Peyer's patch (tissue), 4 donors: ENCODE results near the gene RHOG. TPM values are rescaled to one million over a fixed set of nuclear protein-coding genes. Genes with fewer than 3 reads are reported as not detected.

Experiments used
- DNase-seq, 3 donors: peaks; one replicate each; pipeline ENCODE4 v3.0.0-alpha.2; 2017 to 2019
- H3K27ac ChIP-seq, 4 donors: fragments of 200-600 bp; sonication (generic); one replicate each; pipeline ENCODE4 v1.5.1; 2016 to 2019
- H3K27me3 ChIP-seq, 2 donors: fragments of 200-600 bp; sonication (generic); one replicate each; pipeline ENCODE4 v1.5.1; 2019
- H3K36me3 ChIP-seq, 3 donors: fragments of 200-600 bp; sonication (generic); one replicate each; pipeline ENCODE4 v1.5.1; 2016 to 2019
- H3K4me1 ChIP-seq, 4 donors: fragments of 200-600 bp; sonication (generic); one replicate each; pipeline ENCODE4 v1.5.1; 2016 to 2019
- H3K4me3 ChIP-seq, 4 donors: fragments of 200-600 bp; sonication (generic); 1 replicate in 3 of 4; 2 replicates in 1 of 4; pipeline ENCODE4 v1.5.1; 2016 to 2019; ENCODE audit warnings: mild to moderate bottlenecking in 1 of 4
- H3K9me3 ChIP-seq, 4 donors: fragments of 200-600 bp; sonication (generic); one replicate each; pipeline ENCODE4 v1.5.1; 2016 to 2019; ENCODE audit warnings: mild to moderate bottlenecking in 1 of 4
- POLR2A ChIP-seq, 2 donors: fragments of 450-650 bp; IDR thresholded peaks; one replicate each; pipeline ENCODE4 v1.5.1; 2017; ENCODE audit warnings: antibody characterized with exemption in 2 of 2, mild to moderate bottlenecking in 2 of 2, moderate library complexity in 2 of 2
- total RNA-seq, 4 donors: library from RNA; depleted of rRNA; stranded (reverse); fragments of >200 nt; gene quantifications; one replicate each; pipeline ENCODE4 v1.1.0, GENCODE V29; 2016
- TF ChIP-seq, protein P1 (sequence below), 6 experiments: fragments of 450-650 bp in 4 of 6; fragments of 200-600 bp in 2 of 6; sonication (generic) in 1 of 6; IDR thresholded peaks; one replicate each; pipeline ENCODE4 v1.5.1; 2017 to 2019; ENCODE audit warnings: antibody characterized with exemption in 6 of 6, mild to moderate bottlenecking in 3 of 6, moderate library complexity in 1 of 6

RHOG gene
- total RNA-seq, 4 donors from 2014 or later = 33.8 to 83.0 (median 67.0) TPM

DNA sequence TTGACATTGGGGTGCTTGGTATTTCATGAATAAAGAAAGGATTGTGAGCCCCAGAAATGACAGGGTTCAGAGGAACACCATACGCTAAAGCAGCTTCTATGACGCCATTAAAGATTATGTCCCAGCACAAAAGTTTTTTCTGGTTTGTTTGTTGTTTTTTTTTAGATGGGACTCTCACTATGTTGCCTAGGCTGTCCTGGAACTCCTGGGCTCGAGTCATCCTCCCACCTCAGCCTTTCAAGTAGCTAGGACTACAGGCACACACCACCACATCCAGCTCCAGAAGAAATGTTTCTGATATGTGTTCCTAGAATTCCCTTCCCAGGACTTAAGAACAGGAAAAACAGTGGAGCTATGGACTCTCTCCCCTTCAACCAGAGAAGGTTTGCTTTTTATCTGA, 2.6 kb upstream of the RHOG start:
- Histone ChIP-seq H3K27me3 (no peaks in the 10 kb centered on the region), H3K36me3 (no peaks in the 10 kb centered on the region), H3K27ac (no peak overlapping the region), H3K9me3 (no peaks in the 10 kb centered on the region), H3K4me3 (no peak overlapping the region), H3K4me1 (peaks cover 0 to 20% (median 5%) of the 10 kb centered on the region in 4 donors)
- TF ChIP-seq, protein P1, sequence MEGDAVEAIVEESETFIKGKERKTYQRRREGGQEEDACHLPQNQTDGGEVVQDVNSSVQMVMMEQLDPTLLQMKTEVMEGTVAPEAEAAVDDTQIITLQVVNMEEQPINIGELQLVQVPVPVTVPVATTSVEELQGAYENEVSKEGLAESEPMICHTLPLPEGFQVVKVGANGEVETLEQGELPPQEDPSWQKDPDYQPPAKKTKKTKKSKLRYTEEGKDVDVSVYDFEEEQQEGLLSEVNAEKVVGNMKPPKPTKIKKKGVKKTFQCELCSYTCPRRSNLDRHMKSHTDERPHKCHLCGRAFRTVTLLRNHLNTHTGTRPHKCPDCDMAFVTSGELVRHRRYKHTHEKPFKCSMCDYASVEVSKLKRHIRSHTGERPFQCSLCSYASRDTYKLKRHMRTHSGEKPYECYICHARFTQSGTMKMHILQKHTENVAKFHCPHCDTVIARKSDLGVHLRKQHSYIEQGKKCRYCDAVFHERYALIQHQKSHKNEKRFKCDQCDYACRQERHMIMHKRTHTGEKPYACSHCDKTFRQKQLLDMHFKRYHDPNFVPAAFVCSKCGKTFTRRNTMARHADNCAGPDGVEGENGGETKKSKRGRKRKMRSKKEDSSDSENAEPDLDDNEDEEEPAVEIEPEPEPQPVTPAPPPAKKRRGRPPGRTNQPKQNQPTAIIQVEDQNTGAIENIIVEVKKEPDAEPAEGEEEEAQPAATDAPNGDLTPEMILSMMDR (IDR thresholded peaks at IDR 0.05) = no peak
- no peak for TF ChIP-seq POLR2A (IDR thresholded peaks at IDR 0.05)
- no peak for DNase-seq

DNA sequence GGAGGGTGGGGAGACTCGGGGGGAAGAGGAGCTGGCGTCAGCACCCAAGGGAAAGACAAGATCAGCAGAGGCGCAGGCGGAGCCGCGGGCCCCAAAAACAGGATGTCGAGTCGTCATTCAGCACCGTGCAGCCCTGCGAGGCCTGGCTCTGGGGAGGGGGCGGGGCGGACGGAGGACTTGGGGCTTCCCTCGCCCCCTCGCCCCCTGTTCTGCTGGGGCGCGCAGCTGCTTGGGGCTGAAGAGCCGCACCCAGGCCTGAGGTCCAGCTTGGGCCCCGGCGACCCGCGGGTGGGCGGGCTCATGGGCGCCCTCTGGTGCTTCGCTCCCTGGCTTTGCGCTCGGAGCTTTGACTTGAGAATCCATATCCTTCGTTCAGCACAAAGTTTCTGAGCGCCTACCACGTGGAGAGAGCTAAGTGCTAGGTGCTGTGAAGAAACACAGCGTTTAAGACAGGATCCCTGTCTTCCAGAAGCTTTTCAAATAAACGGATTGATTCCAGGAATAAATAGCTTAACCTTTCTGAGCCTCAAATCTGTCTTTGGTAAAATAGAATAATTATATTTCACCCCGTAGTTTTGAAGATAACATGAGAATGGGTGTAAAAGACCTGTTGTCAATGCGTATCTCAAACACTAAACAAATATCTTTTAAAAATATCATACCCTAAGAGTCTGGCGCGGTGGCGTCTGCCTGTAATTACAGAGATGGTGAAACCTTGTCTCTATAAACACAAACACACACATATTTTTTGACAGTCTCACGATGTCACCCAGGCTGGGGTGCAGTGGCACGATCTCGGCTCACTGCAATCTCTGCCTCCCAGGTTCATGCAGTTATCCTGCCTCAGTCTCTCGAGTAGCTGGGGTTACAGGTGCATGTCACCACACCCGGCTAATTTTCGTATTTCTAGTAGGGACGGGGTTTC, 929 bp upstream of the RHOG start:
- peak overlapping the region; percentile 93 to 99 (median 98) for H3K27ac ChIP-seq
- H3K36me3 ChIP-seq = no peaks in the 10 kb centered on the region
- peaks cover 0 to 32% (median 19%) of the 10 kb centered on the region in 4 donors for H3K4me1 ChIP-seq
- TF ChIP-seq POLR2A (IDR thresholded peaks at IDR 0.05) = peak; percentile 43 to 55
- TF ChIP-seq, protein P1 (IDR thresholded peaks at IDR 0.05) = peak; percentile 43 to 88 (median 80)
- no peaks in the 10 kb centered on the region for H3K9me3 ChIP-seq
- no peaks in the 10 kb centered on the region for H3K27me3 ChIP-seq
- peak; percentile 91 to 95 (median 92) for DNase-seq
- peak overlapping the region; percentile 63 to 96 (median 84) for H3K4me3 ChIP-seq

DNA sequence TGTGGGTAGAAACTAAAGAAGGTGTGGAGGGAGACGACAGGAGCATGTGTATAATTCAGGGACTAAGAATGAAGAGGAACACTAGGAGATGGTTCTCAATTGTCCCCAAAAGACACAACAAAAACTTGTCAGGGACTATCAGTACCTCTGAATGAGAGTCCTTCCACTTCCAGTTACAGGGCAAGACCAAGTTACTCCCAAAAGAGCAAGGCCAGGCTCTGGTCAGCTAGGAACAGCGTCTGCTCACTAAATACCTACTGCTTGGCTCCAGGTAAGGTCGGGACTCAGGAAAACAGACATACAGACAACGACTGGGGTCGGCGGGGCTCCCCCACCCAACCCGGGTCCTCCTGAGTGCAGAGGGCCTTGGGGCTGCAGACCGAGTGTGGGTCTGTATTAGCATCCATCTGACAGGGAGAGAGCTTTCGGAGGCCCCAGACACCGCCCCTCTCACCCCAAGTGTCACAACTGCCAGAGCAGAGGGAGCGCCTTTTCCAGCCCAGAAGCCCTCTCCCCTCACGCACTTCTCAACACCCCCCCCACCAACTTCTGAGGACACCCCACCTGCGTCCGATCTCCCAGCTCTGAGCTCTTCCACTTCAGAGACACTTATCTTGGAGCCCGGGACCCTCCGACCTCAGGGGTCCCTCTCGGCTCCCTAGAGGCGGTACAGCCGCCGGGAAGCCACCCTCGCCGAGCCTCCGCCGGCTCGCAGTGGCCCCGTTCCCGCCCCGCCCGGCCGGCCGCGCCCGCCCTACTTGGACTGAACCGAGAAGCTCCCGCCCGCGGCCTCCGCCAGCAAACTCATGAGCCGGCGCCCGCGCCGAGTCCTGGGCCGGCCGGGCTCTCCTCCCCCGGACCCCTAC, 522 bp downstream of the RHOG start:
- Histone ChIP-seq H3K4me3 (peak overlapping the region; percentile 63 to 96 (median 84)), H3K36me3 (no peaks in the 10 kb centered on the region), H3K4me1 (peaks cover 0 to 44% (median 32%) of the 10 kb centered on the region in 4 donors), H3K27me3 (no peaks in the 10 kb centered on the region), H3K27ac (peak overlapping the region; percentile 93 to 99 (median 98)), H3K9me3 (no peaks in the 10 kb centered on the region)
- peak; percentile 55 to 73 for TF ChIP-seq POLR2A (IDR thresholded peaks at IDR 0.05)
- TF ChIP-seq, protein P1 (IDR thresholded peaks at IDR 0.05) = no peak
- DNase-seq = peak in 2 of 3 donors; percentile 63 to 90

DNA sequence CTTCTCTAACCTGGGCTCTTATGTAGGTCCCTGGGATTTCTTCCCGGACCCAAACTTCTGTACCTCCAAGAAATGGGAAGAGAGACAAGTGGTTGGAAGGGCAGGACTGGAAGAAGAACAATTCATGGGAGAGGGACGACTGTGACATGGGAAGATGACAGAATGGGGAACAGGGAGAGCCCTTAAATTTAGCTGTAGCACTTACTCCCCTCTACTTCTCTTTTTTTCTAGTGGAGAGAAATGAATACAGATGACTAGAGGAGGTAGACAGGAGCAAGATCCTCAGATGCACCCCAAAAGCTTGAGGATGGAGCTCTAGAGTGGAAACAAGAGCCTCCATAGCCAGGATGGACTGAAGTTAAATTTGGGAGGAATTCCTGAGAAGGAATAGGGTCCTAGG, 2.3 kb downstream of the RHOG start:
- no peaks in the 10 kb centered on the region for H3K9me3 ChIP-seq

DNA sequence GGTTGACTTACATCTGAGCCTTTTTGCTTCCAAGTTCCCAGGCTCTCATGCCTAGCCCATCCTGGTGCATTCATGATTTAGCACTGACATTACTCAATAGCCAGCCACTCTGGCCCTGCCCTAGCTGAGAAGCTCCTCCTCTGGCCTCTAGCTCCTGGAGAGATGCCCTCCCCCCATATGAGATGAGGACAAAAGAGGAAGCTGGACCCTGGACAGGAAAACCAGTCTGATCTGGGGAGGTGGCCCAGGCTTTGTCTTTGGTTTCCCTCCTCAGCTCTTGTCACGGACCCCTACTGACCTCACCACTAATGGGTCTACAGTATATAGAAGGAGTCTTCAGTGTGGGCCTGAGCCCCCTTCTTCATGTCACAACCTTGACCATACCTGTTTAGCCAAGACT, 3.0 kb downstream of the RHOG start:
- Histone ChIP-seq H3K27me3 (no peaks in the 10 kb centered on the region), H3K27ac (peak overlapping the region; percentile 13 to 97 (median 67)), H3K9me3 (no peaks in the 10 kb centered on the region), H3K36me3 (no peaks in the 10 kb centered on the region), H3K4me1 (peaks cover 0 to 68% (median 47%) of the 10 kb centered on the region in 4 donors), H3K4me3 (peak overlapping the region in 1 of 4 donors; percentile 2)
- peak in 2 of 3 donors; percentile 50 to 70 for DNase-seq
- TF ChIP-seq POLR2A (IDR thresholded peaks at IDR 0.05) = peak in 1 of 2 donors; percentile 11
- TF ChIP-seq, protein P1 (IDR thresholded peaks at IDR 0.05) = no peak

More for the DNA sequence above, 2.3 kb downstream of the RHOG start:
- peaks cover 0 to 61% (median 45%) of the 10 kb centered on the region in 4 donors for H3K4me1 ChIP-seq
- no peaks in the 10 kb centered on the region for H3K27me3 ChIP-seq
- no peaks in the 10 kb centered on the region for H3K36me3 ChIP-seq
- no peak for DNase-seq
- peak overlapping the region in 3 of 4 donors; percentile 25 to 96 (median 74) for H3K4me3 ChIP-seq
- no peak for TF ChIP-seq POLR2A (IDR thresholded peaks at IDR 0.05)
- TF ChIP-seq, protein P1 (IDR thresholded peaks at IDR 0.05) = no peak
- peak overlapping the region; percentile 13 to 97 (median 67) for H3K27ac ChIP-seq
